Measurements from ENCODE around the gene BLVRB.
"Not testable (repeated sequence)": the region's sequence is repeated elsewhere in the genome, so short reads cannot be mapped to it uniquely, and the experiment has no call there.

DNA sequence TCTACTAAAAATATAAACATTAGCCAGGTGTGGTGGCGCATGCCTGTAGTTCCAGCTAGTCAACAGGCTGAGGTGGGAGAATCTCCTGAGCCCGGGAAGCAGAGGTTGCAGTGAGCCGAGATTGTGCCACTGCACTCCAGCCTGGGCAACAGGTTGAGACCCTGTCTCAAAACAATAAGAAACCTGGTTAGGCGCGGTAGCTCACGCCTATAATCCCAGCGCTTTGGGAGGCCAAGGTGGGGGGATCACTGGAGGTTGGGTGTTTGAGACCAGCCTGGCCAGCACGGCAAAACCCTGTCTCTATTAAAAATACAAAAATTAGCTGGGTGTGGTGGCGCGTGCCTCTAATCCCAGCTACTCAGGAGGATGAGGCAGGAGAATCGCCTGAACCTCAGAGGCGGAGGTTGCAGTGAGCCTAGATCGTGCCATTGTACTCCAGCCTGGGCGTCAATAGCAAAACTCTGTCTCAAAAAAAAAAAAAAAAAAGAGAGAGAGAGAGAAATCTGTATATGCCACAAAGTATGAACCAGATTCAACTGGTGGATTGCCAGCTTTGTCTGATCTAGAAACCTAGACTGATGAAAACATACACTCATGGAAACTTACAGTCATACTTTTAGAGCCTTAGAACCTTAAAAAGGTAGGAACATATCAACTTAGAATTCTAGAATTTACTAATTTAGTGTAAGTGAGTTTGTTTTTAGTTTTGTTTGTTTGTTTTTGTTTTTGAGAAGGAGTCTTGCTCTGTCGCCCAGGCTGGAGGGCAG is 10.5 kb upstream of the BLVRB start:
- not testable (repeated sequence) for TF ChIP-seq EZH2 (IDR thresholded peaks at IDR 0.05); POLR2AphosphoS5 (IDR thresholded peaks at IDR 0.05; ENCODE audit: borderline replicate concordance, low read depth, low read length)

Data from SK-N-MC (cell line).